Measurements from ENCODE around the gene WDR55. TPM values are rescaled to one million over a fixed set of nuclear protein-coding genes. Genes with fewer than 3 reads are reported as not detected.

Gene WDR55
- total and polyA plus RNA-seq, 2 of the 4 experiments (the other 2 are of a cell fraction) = 19.0 to 20.4 TPM

GRCh38 chr5:140627972-140628371 is 36.7 kb upstream of the WDR55 start:
- ATAC-seq (ENCODE audit: low read depth) = no peak
- H3K18ac ChIP-seq (ENCODE audit: low read depth, low read length) = no peak overlapping the region
- no peak overlapping the region for H2BK120ac ChIP-seq (ENCODE audit: low read depth, low read length)
- in situ Hi-C loops (cut with MboI; ENCODE audit: low sequenced_read_pairs) (no loop called here), dilution Hi-C loops (cut with HindIII; ENCODE audit: low sequenced_read_pairs, unreplicated experiment) (no loop called here), intact Hi-C loops (cut with micrococcal nuclease) (no loop called here)
- no peak overlapping the region for H2BK20ac ChIP-seq (ENCODE audit: low read depth, low read length)
- no peaks in the 10 kb centered on the region for H4K20me1 ChIP-seq (ENCODE audit: insufficient read depth, low read length)
- no peak overlapping the region for H3K56ac ChIP-seq (ENCODE audit: extremely low read depth, insufficient read depth, low read length)
- no peak overlapping the region for H2AK9ac ChIP-seq (replicated peaks; ENCODE audit: low read depth, low read length, poor library complexity)
- H4K5ac ChIP-seq (ENCODE audit: low read depth, low read length) = no peak overlapping the region
- 81% methylated on average over 4 of the region's 6 CpGs; no CpG with 5 or more reads in 1 of the 2 experiments for WGBS, 2 experiments (ENCODE audit: extremely low coverage in 2 of 2, insufficient read length in 1 of 2)
- ChIA-PET POLR2A (ENCODE audit: unreplicated experiment) (no interaction called here), CTCF (no interaction called here)
- H3K9ac ChIP-seq (ENCODE audit: low read depth, low read length) = no peak overlapping the region
- H2AK5ac ChIP-seq (ENCODE audit: low read depth, low read length) = no peak overlapping the region
- no peak overlapping the region for H3K14ac ChIP-seq (replicated peaks; ENCODE audit: low read depth, low read length)
- H3K23ac ChIP-seq (ENCODE audit: low read depth, low read length) = no peak overlapping the region
- H3K4ac ChIP-seq (ENCODE audit: low read depth, low read length) = no peak overlapping the region
- no peak overlapping the region for H4K8ac ChIP-seq (ENCODE audit: low read depth in 2 of 2, low read length in 2 of 2)
- no TSS peak for BruUV-seq (replicated peaks)
- no peak for DNase-seq
- peaks cover 2% of the 10 kb centered on the region; the same call in 1 of the 2 replicates for H3K4me1 ChIP-seq (ENCODE audit: control insufficient read depth, insufficient read depth, low read length)
- no peak overlapping the region for H2AFZ ChIP-seq (replicated peaks; ENCODE audit: low read length, poor library complexity)
- TF ChIP-seq, protein P1, sequence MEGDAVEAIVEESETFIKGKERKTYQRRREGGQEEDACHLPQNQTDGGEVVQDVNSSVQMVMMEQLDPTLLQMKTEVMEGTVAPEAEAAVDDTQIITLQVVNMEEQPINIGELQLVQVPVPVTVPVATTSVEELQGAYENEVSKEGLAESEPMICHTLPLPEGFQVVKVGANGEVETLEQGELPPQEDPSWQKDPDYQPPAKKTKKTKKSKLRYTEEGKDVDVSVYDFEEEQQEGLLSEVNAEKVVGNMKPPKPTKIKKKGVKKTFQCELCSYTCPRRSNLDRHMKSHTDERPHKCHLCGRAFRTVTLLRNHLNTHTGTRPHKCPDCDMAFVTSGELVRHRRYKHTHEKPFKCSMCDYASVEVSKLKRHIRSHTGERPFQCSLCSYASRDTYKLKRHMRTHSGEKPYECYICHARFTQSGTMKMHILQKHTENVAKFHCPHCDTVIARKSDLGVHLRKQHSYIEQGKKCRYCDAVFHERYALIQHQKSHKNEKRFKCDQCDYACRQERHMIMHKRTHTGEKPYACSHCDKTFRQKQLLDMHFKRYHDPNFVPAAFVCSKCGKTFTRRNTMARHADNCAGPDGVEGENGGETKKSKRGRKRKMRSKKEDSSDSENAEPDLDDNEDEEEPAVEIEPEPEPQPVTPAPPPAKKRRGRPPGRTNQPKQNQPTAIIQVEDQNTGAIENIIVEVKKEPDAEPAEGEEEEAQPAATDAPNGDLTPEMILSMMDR (conservative IDR thresholded peaks at IDR 0.05; ENCODE audit: low read depth, low read length) = no peak
- TF ChIP-seq RAD21 (IDR thresholded peaks at IDR 0.05; ENCODE audit: low read length) (no peak), ELK1 (IDR thresholded peaks at IDR 0.05; ENCODE audit: borderline replicate concordance, low read depth, low read length) (no peak), POLR2A (IDR thresholded peaks at IDR 0.05; ENCODE audit: low read depth, low read length) (no peak), FOS (IDR thresholded peaks at IDR 0.05; ENCODE audit: low read depth, low read length) (no peak), CEBPB (IDR thresholded peaks at IDR 0.05; ENCODE audit: low read depth, low read length) (no peak), CHD1 (IDR thresholded peaks at IDR 0.05; ENCODE audit: low read depth, low read length) (no peak), NFE2L2 (IDR thresholded peaks at IDR 0.05; ENCODE audit: low read depth, low read length) (no peak), USF2 (IDR thresholded peaks at IDR 0.05; ENCODE audit: low read depth, low read length) (no peak), SMC3 (IDR thresholded peaks at IDR 0.05; ENCODE audit: low read depth, low read length) (no peak), MAZ (IDR thresholded peaks at IDR 0.05; ENCODE audit: borderline replicate concordance, low read depth, low read length) (no peak), MXI1 (IDR thresholded peaks at IDR 0.05; ENCODE audit: borderline replicate concordance, low read depth, low read length) (no peak)
- H3K9me1 ChIP-seq (ENCODE audit: insufficient read depth, low read length) = no peaks in the 10 kb centered on the region
- no peak overlapping the region for H3K27ac ChIP-seq (ENCODE audit: insufficient read depth, low read length)
- no peaks in the 10 kb centered on the region for H3K79me1 ChIP-seq (ENCODE audit: low read depth in 1 of 2, low read length in 2 of 2)
- no peak overlapping the region for H4K91ac ChIP-seq (ENCODE audit: insufficient read depth, low read depth, low read length)
- no peak overlapping the region for H2BK5ac ChIP-seq (ENCODE audit: low read depth, low read length, poor library complexity, severe bottlenecking)
- H3K36me3 ChIP-seq (ENCODE audit: control insufficient read depth, insufficient read depth, low read length) = no peaks in the 10 kb centered on the region
- H3K9me3 ChIP-seq (ENCODE audit: control insufficient read depth, insufficient read depth, low read length) = no peaks in the 10 kb centered on the region; the same call in 1 of the 2 replicates
- H3K27me3 ChIP-seq (ENCODE audit: control insufficient read depth, insufficient read depth, low read length) = peaks cover 16% of the 10 kb centered on the region
- H2BK15ac ChIP-seq (ENCODE audit: low read depth, low read length) = no peak overlapping the region
- H3K4me3 ChIP-seq (ENCODE audit: insufficient read depth, low read depth, low read length) = no peak overlapping the region
- H3K4me2 ChIP-seq (ENCODE audit: low read depth, low read length) = no peak overlapping the region
